Endometrial microvascular endothelial cells (primary cell): ENCODE data around the gene NFATC3. TPM values are rescaled to one million over a fixed set of nuclear protein-coding genes. Genes with fewer than 3 reads are reported as not detected.

Source experiments
- in situ Hi-C: cut with HindIII; loops from 2 replicates; pipeline ENCODE4 v1.10.0; 2017; ENCODE audit warnings: low sequenced_read_pairs, low pct_unique_long_range_greater_than_20kb; ENCODE audit errors: inconsistent ontology term
- total RNA-seq: library from RNA; depleted of rRNA; stranded (reverse); fragments of >200 nt; gene quantifications from one replicate; pipeline ENCODE4 v1.2.3, GENCODE V29; 2015; ENCODE audit errors: inconsistent ontology term

Gene NFATC3
- total RNA-seq, 1 donor from 2014 or later: 28.4 TPM

GRCh38 chr16:68251832-68252231, 166.7 kb downstream of the NFATC3 start:
- in situ Hi-C loops: no loop called here

- in situ Hi-C loops: no loop called here
Observed at GRCh38 chr16:68252383-68252782, 167.2 kb downstream of the NFATC3 start.

GRCh38 chr16:68253721-68254120, 168.6 kb downstream of the NFATC3 start:
- in situ Hi-C loops: no loop called here

- in situ Hi-C loops: no loop called here
Observed at GRCh38 chr16:68255712-68256111, 170.5 kb downstream of the NFATC3 start.

GRCh38 chr16:68257251-68257905, 172.2 kb downstream of the NFATC3 start:
- in situ Hi-C loops: no loop called here

- in situ Hi-C loops: no loop called here
Observed at GRCh38 chr16:68257906-68258800, 173.0 kb downstream of the NFATC3 start.

GRCh38 chr16:68259007-68259825, 174.0 kb downstream of the NFATC3 start:
- in situ Hi-C loops: no loop called here

GRCh38 chr16:68263559-68264127, 178.5 kb downstream of the NFATC3 start:
- in situ Hi-C loops: no loop called here

- in situ Hi-C loops: no loop called here
Observed at GRCh38 chr16:68264128-68265077, 179.2 kb downstream of the NFATC3 start, which contains the start of gene SLC7A6. Gene SLC7A6 (plus strand): TSS chr16:68264526. CDS start chr16:68274727, 10,201 bp downstream.

GRCh38 chr16:68265078-68265920, 180.1 kb downstream of the NFATC3 start:
- in situ Hi-C loops: no loop called here

DNA sequence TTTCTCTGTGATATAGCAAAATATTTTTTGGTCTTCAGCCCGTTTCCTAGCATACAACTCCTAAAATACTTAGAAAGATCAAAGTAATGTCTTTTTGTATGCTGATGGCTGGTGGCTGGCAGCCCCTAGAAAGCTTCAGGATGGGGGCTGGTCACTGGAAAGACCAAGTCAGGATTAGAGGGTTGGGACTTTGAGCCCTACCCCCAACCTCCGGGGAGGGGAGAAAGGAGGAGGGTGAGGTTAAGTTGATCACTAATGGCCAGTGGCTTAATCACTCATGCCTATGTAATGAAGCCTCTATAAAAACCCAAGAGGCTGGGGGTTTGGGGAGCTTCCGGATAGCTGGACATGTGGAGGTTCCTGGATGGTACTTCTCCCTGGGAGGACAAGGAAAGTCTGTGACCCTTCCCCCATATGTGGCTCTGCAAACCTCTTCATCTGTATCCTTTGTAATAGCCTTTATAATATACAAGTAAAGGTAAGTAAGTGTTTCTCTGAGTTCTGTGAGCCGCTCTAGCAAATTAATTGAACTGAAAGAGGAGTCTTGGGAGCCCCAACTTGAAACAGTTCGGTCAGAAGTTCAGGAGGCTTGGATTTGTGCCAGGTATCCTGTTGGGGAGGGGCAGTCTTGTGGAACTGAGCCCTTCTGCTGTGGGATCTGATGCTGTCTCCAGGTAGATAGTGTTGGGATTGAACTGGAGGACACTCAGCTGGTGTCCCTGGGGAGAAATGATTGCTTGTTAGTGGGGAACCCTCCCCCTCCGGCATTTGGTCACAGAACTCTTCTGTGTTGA, 182.6 kb downstream of the NFATC3 start:
- in situ Hi-C loops: no loop called here

DNA sequence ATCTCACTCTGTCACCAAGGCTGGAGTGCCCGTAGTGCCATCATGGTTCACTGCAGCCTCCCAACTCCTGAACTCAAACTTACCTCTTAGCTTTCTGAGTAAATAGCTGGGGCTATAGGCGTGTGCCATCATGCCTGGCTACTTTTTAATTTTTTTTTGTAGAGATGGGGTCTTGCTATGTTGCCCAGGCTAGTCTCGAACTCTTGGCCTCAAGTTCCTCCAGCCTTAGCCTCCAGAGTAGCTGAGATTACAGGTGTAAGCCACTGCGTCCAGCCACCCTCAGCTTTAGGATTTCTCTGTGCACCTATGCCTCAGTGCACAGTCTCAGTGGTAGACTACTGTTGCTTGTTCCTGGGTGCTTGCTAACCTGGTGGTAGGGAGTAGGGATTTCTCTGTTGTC, 184.6 kb downstream of the NFATC3 start:
- in situ Hi-C loops: no loop called here

DNA sequence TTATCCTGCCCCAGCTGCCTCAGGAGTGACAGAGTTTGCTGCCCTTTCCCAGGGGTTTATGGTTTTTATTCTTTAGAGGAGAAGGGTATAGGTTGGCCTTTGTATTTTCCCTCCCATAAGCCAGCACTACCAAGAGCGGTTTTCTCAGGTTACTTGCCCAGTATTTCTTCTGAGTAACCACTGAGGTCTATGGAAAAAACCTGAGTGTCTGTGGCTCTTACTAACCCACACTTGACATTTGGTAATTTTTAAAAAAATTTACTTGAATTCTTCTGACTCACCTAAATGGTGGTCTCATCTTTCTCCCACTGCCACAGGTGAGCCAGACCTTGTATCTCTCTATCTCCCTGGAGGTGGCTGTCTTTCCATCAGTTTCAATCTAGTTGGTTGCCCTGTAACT, 185.2 kb downstream of the NFATC3 start:
- in situ Hi-C loops: no loop called here

DNA sequence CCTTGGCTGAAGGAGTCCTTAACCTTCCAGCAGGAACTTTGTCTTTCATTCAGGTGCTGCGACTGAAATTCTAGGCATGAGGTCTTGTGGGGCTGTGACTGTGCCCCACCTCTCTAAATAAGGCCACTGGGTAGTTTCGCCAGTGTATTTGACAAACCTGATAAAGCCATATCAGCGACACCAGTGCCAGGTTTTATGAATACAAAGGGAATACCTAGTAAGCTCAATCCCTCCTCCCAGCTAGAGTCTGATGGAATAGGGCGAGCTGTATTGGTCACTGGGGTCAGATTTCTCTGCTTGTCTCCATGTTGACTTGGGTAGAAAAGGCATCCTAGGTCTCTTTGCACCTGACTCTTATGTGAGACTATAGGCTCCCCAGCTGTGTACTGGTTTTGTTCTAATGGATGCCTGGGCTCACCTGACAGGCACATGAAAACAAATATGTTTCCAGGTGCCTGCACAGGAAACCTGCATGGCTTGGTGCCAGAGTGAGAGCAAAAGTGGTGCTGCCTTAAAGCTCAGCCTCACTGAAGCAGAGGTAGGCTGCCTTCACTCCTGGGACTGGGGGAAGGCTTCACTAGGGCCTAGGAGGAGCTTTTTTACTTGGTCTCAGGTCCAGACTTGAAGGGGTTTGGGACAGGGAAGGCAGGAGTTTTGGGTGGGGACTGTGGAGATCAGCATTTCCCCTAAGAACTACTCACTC, 187.5 kb downstream of the NFATC3 start:
- in situ Hi-C loops: no loop called here

GRCh38 chr16:68273459-68273858, 188.3 kb downstream of the NFATC3 start:
- in situ Hi-C loops: no loop called here

- in situ Hi-C loops: no loop called here
Observed at GRCh38 chr16:68273896-68274295, 188.7 kb downstream of the NFATC3 start.
